SK-MEL-5 (cell line): ENCODE measurements around the gene KCNS1. TPM values are rescaled to one million over a fixed set of nuclear protein-coding genes. Genes with fewer than 3 reads are reported as not detected.

ENCODE experiments used
- total RNA-seq: library from RNA; depleted of rRNA; stranded (reverse); fragments of >200 nt; shearing (Covaris generic); gene quantifications from 2 replicates; pipeline ENCODE4 v1.2.3, GENCODE V29; 2014; rRNA removed

The KCNS1 gene
- total RNA-seq, 1 experiment from 2014 or later, result 1.7 TPM

Other genes with a start within 250 kb of the KCNS1 start
- gene YWHAB, start 215.4 kb downstream of the KCNS1 start, total RNA-seq, result 129 and 134 TPM in 2 replicates
- 13.3 and 17.1 TPM in 2 replicates for gene PABPC1L, start 191.1 kb downstream of the KCNS1 start, total RNA-seq
- gene TOMM34, start 140.7 kb downstream of the KCNS1 start, total RNA-seq, result 41.5 and 41.8 TPM in 2 replicates
- 31.4 and 34.4 TPM in 2 replicates for gene STK4, start 134.6 kb downstream of the KCNS1 start, total RNA-seq
- not detected in 2 replicates for gene WFDC5, start 14.0 kb upstream of the KCNS1 start, total RNA-seq
- not detected in 2 replicates for gene WFDC12, start 23.3 kb upstream of the KCNS1 start, total RNA-seq
- gene PI3, start 73.8 kb upstream of the KCNS1 start, total RNA-seq, result 0.40 and 0.56 TPM in 2 replicates
- gene SEMG1, start 105.9 kb upstream of the KCNS1 start, total RNA-seq, result not detected in 2 replicates
- not detected in 2 replicates for gene SEMG2, start 120.2 kb upstream of the KCNS1 start, total RNA-seq
- not detected in 2 replicates for gene SLPI, start 153.4 kb upstream of the KCNS1 start, total RNA-seq
- not detected in 2 replicates for gene RBPJL, start 205.7 kb upstream of the KCNS1 start, total RNA-seq
- 0.42 and 0.59 TPM in 2 replicates for gene MATN4, start 207.2 kb upstream of the KCNS1 start, total RNA-seq
- gene SDC4, start 247.3 kb upstream of the KCNS1 start, total RNA-seq, result 16.1 and 17.5 TPM in 2 replicates